ENCODE measurements around the gene KCNJ10. TPM values are rescaled to one million over a fixed set of nuclear protein-coding genes. Genes with fewer than 3 reads are reported as not detected.

Gene KCNJ10
- total and polyA plus RNA-seq, 2 donors (not counting 3 experiments of a cell fraction or from before 2014, with no cell fraction given) = not detected

GRCh38 chr1:160045653-160046052 is 24.3 kb downstream of the KCNJ10 start:
- Histone ChIP-seq H3K36me3 (ENCODE audit: control insufficient read depth in 2 of 2, extremely low read depth in 1 of 2, insufficient read depth in 2 of 2, low read length in 2 of 2) (no peaks in the 10 kb centered on the region), H3K4me1 (ENCODE audit: control insufficient read depth, extremely low read depth, insufficient read depth, low read length) (no peaks in the 10 kb centered on the region), H3K79me2 (ENCODE audit: control insufficient read depth, insufficient read depth, low read length) (no peaks in the 10 kb centered on the region), H3K27ac (ENCODE audit: insufficient read depth, low read depth, low read length) (no peak overlapping the region), H3K27me3 (ENCODE audit: control insufficient read depth in 2 of 2, insufficient read depth in 2 of 2, low read length in 2 of 2) (peaks cover 16 to 28% of the 10 kb centered on the region in 2 experiments), H3K9me1 (replicated peaks; ENCODE audit: control insufficient read depth, extremely low read depth, insufficient read depth, low read length) (no peaks in the 10 kb centered on the region), H4K20me1 (replicated peaks; ENCODE audit: control insufficient read depth, extremely low read depth, insufficient read depth, low read length) (no peaks in the 10 kb centered on the region), H3K9ac (replicated peaks; ENCODE audit: extremely low read depth, insufficient read depth, low read length) (no peak overlapping the region), H3K4me2 (ENCODE audit: insufficient read depth, low read length) (no peak overlapping the region), H3K9me3 (replicated peaks; ENCODE audit: control insufficient read depth, insufficient read depth, low read length) (no peaks in the 10 kb centered on the region), H2AFZ (ENCODE audit: low read depth, low read length) (no peak overlapping the region), H3K4me3 (replicated peaks in 1 of 3; ENCODE audit: insufficient read depth in 1 of 3, low read depth in 1 of 3, low read length in 3 of 3) (no peak overlapping the region)
- ChIA-PET POLR2A (no interaction called here), CTCF (interaction anchor here (0.7 to 3.1 kb wide), 15 partner anchors 8 to 331 kb away, joined by 3 to 29 read pairs (median 4); partner anchors contain the start of genes KCNJ10, KCNJ9 and PIGM)
- dilution Hi-C loops (cut with MboI; ENCODE audit: extremely low pct_ligation_motif_present, low sequenced_read_pairs) = no loop called here
- BruUV-seq (replicated peaks) = no TSS peak
- DNase-seq (ENCODE audit: low read depth, low spot score) = no peak
- no peak for FAIRE-seq
- TF ChIP-seq GATA2 (IDR thresholded peaks at IDR 0.05; ENCODE audit: insufficient read depth, insufficient read length, low read depth, low read length) (no peak), POLR2A (IDR thresholded peaks at IDR 0.05; ENCODE audit: low read depth, low read length) (no peak), JUN (IDR thresholded peaks at IDR 0.05; ENCODE audit: borderline replicate concordance, insufficient read depth, insufficient read length, low read depth) (no peak), POLR2AphosphoS5 (IDR thresholded peaks at IDR 0.05; ENCODE audit: insufficient read depth, low read depth, low read length) (no peak), CTCF (IDR thresholded peaks at IDR 0.05; ENCODE audit: extremely low read depth in 1 of 2, insufficient read depth in 1 of 2, low read depth in 1 of 2, low read length in 2 of 2) (no peak), EZH2 (IDR thresholded peaks at IDR 0.05; ENCODE audit: borderline replicate concordance, low read depth, low read length, severe bottlenecking) (no peak), MYC (IDR thresholded peaks at IDR 0.05; ENCODE audit: low read depth, low read length) (no peak), FOS (IDR thresholded peaks at IDR 0.05; ENCODE audit: borderline replicate concordance, insufficient read depth, low read length) (no peak)
- TF ChIP-seq, protein P1, sequence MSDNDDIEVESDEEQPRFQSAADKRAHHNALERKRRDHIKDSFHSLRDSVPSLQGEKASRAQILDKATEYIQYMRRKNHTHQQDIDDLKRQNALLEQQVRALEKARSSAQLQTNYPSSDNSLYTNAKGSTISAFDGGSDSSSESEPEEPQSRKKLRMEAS (IDR thresholded peaks at IDR 0.05; ENCODE audit: insufficient read depth, insufficient read length) = no peak
- intact Hi-C loops (cut with micrococcal nuclease) = loop anchor here (1.0 kb wide), 1 partner anchor 33 kb away; no protein-coding TSS in a partner anchor

Measured in endothelial cell of umbilical vein (primary cell).